Esophagus muscularis mucosa (tissue), 4 donors: ENCODE measurements around the gene CNKSR2. TPM values are rescaled to one million over a fixed set of nuclear protein-coding genes. Genes with fewer than 3 reads are reported as not detected.
A peak's percentile ranks its signal among the peaks of the same experiment; 100 is the strongest.

Source experiments
- DNase-seq: peaks from one replicate; pipeline ENCODE4 v3.0.0-alpha.2; 2017; ENCODE audit errors: extremely low spot score
- H3K27ac ChIP-seq, 4 donors: fragments of 200-600 bp; sonication (generic); replicated peaks in 1 of 4; 1 replicate in 3 of 4; 2 replicates in 1 of 4; pipeline ENCODE4 v1.5.1; 2016 to 2019; ENCODE audit warnings: mild to moderate bottlenecking in 1 of 4
- H3K27me3 ChIP-seq, 4 donors: fragments of 200-600 bp; sonication (generic); one replicate each; pipeline versions ENCODE4 v1.5.1 to v1.6.0; 2016 to 2019
- H3K36me3 ChIP-seq, 4 donors: fragments of 200-600 bp; sonication (generic); one replicate each; pipeline ENCODE4 v1.5.1; 2016 to 2019
- H3K4me1 ChIP-seq, 4 donors: fragments of 200-600 bp; sonication (generic); one replicate each; pipeline ENCODE4 v1.5.1; 2016 to 2019
- H3K4me3 ChIP-seq, 4 donors: fragments of 200-600 bp; sonication (generic); 1 replicate in 2 of 4; 2 replicates in 2 of 4; pipeline ENCODE4 v1.5.1; 2016 to 2019; ENCODE audit warnings: mild to moderate bottlenecking in 4 of 4, moderate library complexity in 1 of 4
- H3K9me3 ChIP-seq, 4 donors: fragments of 200-600 bp; sonication (generic); 1 replicate in 3 of 4; 2 replicates in 1 of 4; pipeline ENCODE4 v1.5.1; 2016 to 2019
- CTCF ChIP-seq, 3 experiments: fragments of 200-600 bp in 2 of 3; fragments of 450-650 bp in 1 of 3; sonication (generic) in 2 of 3; IDR thresholded peaks; one replicate each; pipeline ENCODE4 v1.5.1; 2017 to 2019; ENCODE audit warnings: antibody characterized with exemption in 3 of 3, mild to moderate bottlenecking in 2 of 3, moderate library complexity in 1 of 3
- EP300 ChIP-seq: sonication (generic); formaldehyde crosslinking; IDR thresholded peaks from one replicate; pipeline ENCODE4 v1.6.1; 2017; ENCODE audit warnings: antibody characterized with exemption
- POLR2A ChIP-seq: fragments of 450-650 bp; IDR thresholded peaks from one replicate; pipeline ENCODE4 v1.6.1; 2017; ENCODE audit warnings: antibody characterized with exemption, moderate library complexity, mild to moderate bottlenecking, low read depth
- POLR2AphosphoS5 ChIP-seq, 2 donors: sonication (generic); formaldehyde crosslinking; IDR thresholded peaks; one replicate each; pipeline ENCODE4 v1.6.1; 2017; ENCODE audit warnings: antibody characterized with exemption in 2 of 2
- WGBS: methylation state at CpG from one replicate; pipeline ENCODE4 v1.1.5; 2018; 5-methylcytosine and 5-hydroxymethylcytosine counted together
- intact Hi-C: fragments of 100-400 bp; cut with DNase I; formaldehyde crosslinking; loops from one replicate; pipeline ENCODE4 v1.15.1; 2023
- total RNA-seq, 4 donors: library from RNA; depleted of rRNA; stranded (reverse); fragments of >200 nt; gene quantifications; one replicate each; pipeline versions ENCODE4 v1.1.0 to v1.2.1, GENCODE V29; 2016

Gene CNKSR2
- total RNA-seq, 4 donors from 2014 or later: 7.4 to 14.1 (median 9.6) TPM

- peak overlapping the region in 1 of 4 donors; percentile 78 for H3K27ac ChIP-seq
- intact Hi-C loops: no loop called here
- 68% methylated on average over 7 of the region's 7 CpGs for WGBS
Measured at GRCh38 chrX:21373001-21373400, 1.2 kb upstream of the CNKSR2 start.

GRCh38 chrX:21373637-21374162 is 518 bp upstream of the CNKSR2 start:
- no peaks in the 10 kb centered on the region for H3K27me3 ChIP-seq
- TF ChIP-seq POLR2A: no peak
- no peak for TF ChIP-seq CTCF (IDR thresholded peaks at IDR 0.05)
- peak in 1 of 2 donors; percentile 13 for TF ChIP-seq POLR2AphosphoS5 (IDR thresholded peaks at IDR 0.05)
- TF ChIP-seq EP300: no peak
- intact Hi-C loops: no loop called here
- peaks cover 0 to 10% (median 4%) of the 10 kb centered on the region in 4 donors for H3K4me1 ChIP-seq
- WGBS: 60% methylated on average over 22 of the region's 50 CpGs
- H3K27ac ChIP-seq: peak overlapping the region; percentile 76 to 81 (median 78)
- no peak for DNase-seq
- no peaks in the 10 kb centered on the region for H3K36me3 ChIP-seq
- H3K4me3 ChIP-seq: peak overlapping the region; percentile 64 to 74 (median 66)
- no peaks in the 10 kb centered on the region for H3K9me3 ChIP-seq

More at GRCh38 chrX:21373001-21373400, 1.2 kb upstream of the CNKSR2 start:
- Histone ChIP-seq H3K36me3 (no peaks in the 10 kb centered on the region), H3K9me3 (no peaks in the 10 kb centered on the region), H3K4me3 (peak overlapping the region in 2 of 4 donors; percentile 66 to 74), H3K4me1 (peaks cover 0 to 10% (median 4%) of the 10 kb centered on the region in 4 donors), H3K27me3 (no peaks in the 10 kb centered on the region)
- no peak for DNase-seq
- TF ChIP-seq POLR2A (no peak), EP300 (no peak), POLR2AphosphoS5 (IDR thresholded peaks at IDR 0.05) (no peak), CTCF (IDR thresholded peaks at IDR 0.05) (no peak)

GRCh38 chrX:21374994-21375707 is 933 bp downstream of the CNKSR2 start:
- Histone ChIP-seq H3K27me3 (no peaks in the 10 kb centered on the region), H3K4me1 (peaks cover 0 to 14% (median 5%) of the 10 kb centered on the region in 4 donors), H3K36me3 (no peaks in the 10 kb centered on the region), H3K27ac (peak overlapping the region; percentile 76 to 81 (median 78)), H3K9me3 (no peaks in the 10 kb centered on the region), H3K4me3 (peak overlapping the region; percentile 64 to 74 (median 66))
- 21% methylated on average over 23 of the region's 46 CpGs for WGBS
- intact Hi-C loops: no loop called here
- TF ChIP-seq POLR2A: no peak
- TF ChIP-seq POLR2AphosphoS5 (IDR thresholded peaks at IDR 0.05): no peak
- no peak for TF ChIP-seq EP300
- TF ChIP-seq CTCF (IDR thresholded peaks at IDR 0.05): no peak
- DNase-seq: no peak

- Histone ChIP-seq H3K4me1 (peaks cover 0 to 14% (median 5%) of the 10 kb centered on the region in 4 donors), H3K36me3 (no peaks in the 10 kb centered on the region), H3K27ac (peak overlapping the region in 1 of 4 donors; percentile 81), H3K27me3 (no peaks in the 10 kb centered on the region), H3K9me3 (no peaks in the 10 kb centered on the region), H3K4me3 (peak overlapping the region; percentile 64 to 74 (median 66))
- TF ChIP-seq EP300: no peak
- TF ChIP-seq POLR2A: no peak
- no peak for TF ChIP-seq CTCF (IDR thresholded peaks at IDR 0.05)
- no peak for TF ChIP-seq POLR2AphosphoS5 (IDR thresholded peaks at IDR 0.05)
- 17% methylated on average over 5 of the region's 5 CpGs for WGBS
- intact Hi-C loops: no loop called here
- DNase-seq: no peak
Measured at GRCh38 chrX:21375708-21376009, 1.4 kb downstream of the CNKSR2 start.
